ENCODE data around the gene SMAD7. TPM values are rescaled to one million over a fixed set of nuclear protein-coding genes. Genes with fewer than 3 reads are reported as not detected.
A peak's percentile ranks its signal among the peaks of the same experiment; 100 is the strongest.

SMAD7 gene
- total RNA-seq, 1 donor from 2014 or later: 61.2 TPM

GRCh38 chr18:48913775-48914174 lies 37.0 kb downstream of the SMAD7 start:
- no peak overlapping the region for H3K27ac Mint-ChIP-seq (ENCODE audit: unreplicated experiment)
- no peak for TF ChIP-seq CTCF (IDR thresholded peaks at IDR 0.05)
- no peaks in the 10 kb centered on the region for H3K9me3 Mint-ChIP-seq (ENCODE audit: low read depth)
- peak; percentile 25 for DNase-seq (ENCODE audit: low spot score)
- H3K4me1 Mint-ChIP-seq (ENCODE audit: low read depth): peaks cover 54% of the 10 kb centered on the region
- no peaks in the 10 kb centered on the region for H3K27me3 Mint-ChIP-seq (ENCODE audit: low read depth)
- H3K36me3 Mint-ChIP-seq (ENCODE audit: low read depth): peaks cover 4% of the 10 kb centered on the region
- no peak overlapping the region for H3K4me3 Mint-ChIP-seq (ENCODE audit: unreplicated experiment)

GRCh38 chr18:48913201-48913600 lies 37.6 kb downstream of the SMAD7 start:
- Mint-ChIP-seq H3K27ac (ENCODE audit: unreplicated experiment) (no peak overlapping the region), H3K4me1 (ENCODE audit: low read depth) (peaks cover 50% of the 10 kb centered on the region), H3K9me3 (ENCODE audit: low read depth) (no peaks in the 10 kb centered on the region), H3K36me3 (ENCODE audit: low read depth) (peaks cover 4% of the 10 kb centered on the region), H3K27me3 (ENCODE audit: low read depth) (no peaks in the 10 kb centered on the region), H3K4me3 (ENCODE audit: unreplicated experiment) (no peak overlapping the region)
- peak; percentile 42 for DNase-seq (ENCODE audit: low spot score)
- peak; percentile 44 for TF ChIP-seq CTCF (IDR thresholded peaks at IDR 0.05)

GRCh38 chr18:48910972-48911545 lies 39.7 kb downstream of the SMAD7 start:
- Mint-ChIP-seq H3K36me3 (ENCODE audit: low read depth) (no peaks in the 10 kb centered on the region), H3K9me3 (ENCODE audit: low read depth) (no peaks in the 10 kb centered on the region), H3K4me3 (ENCODE audit: unreplicated experiment) (no peak overlapping the region), H3K4me1 (ENCODE audit: low read depth) (peaks cover 29% of the 10 kb centered on the region), H3K27ac (ENCODE audit: unreplicated experiment) (peak overlapping the region; percentile 41), H3K27me3 (ENCODE audit: low read depth) (no peaks in the 10 kb centered on the region)
- TF ChIP-seq CTCF (IDR thresholded peaks at IDR 0.05): no peak
- peak; percentile 53 for DNase-seq (ENCODE audit: low spot score)

GRCh38 chr18:48909721-48910120 lies 41.0 kb downstream of the SMAD7 start:
- no peak overlapping the region for H3K27ac Mint-ChIP-seq (ENCODE audit: unreplicated experiment)
- H3K27me3 Mint-ChIP-seq (ENCODE audit: low read depth): no peaks in the 10 kb centered on the region
- H3K4me3 Mint-ChIP-seq (ENCODE audit: unreplicated experiment): no peak overlapping the region
- H3K4me1 Mint-ChIP-seq (ENCODE audit: low read depth): peaks cover 19% of the 10 kb centered on the region
- peaks cover 2% of the 10 kb centered on the region for H3K36me3 Mint-ChIP-seq (ENCODE audit: low read depth)
- TF ChIP-seq CTCF (IDR thresholded peaks at IDR 0.05): no peak
- DNase-seq (ENCODE audit: low spot score): no peak
- H3K9me3 Mint-ChIP-seq (ENCODE audit: low read depth): peaks cover 8% of the 10 kb centered on the region

GRCh38 chr18:48908916-48909315 lies 41.8 kb downstream of the SMAD7 start:
- H3K9me3 Mint-ChIP-seq (ENCODE audit: low read depth): peaks cover 16% of the 10 kb centered on the region
- DNase-seq (ENCODE audit: low spot score): peak; percentile 11
- no peak for TF ChIP-seq CTCF (IDR thresholded peaks at IDR 0.05)
- H3K4me3 Mint-ChIP-seq (ENCODE audit: unreplicated experiment): no peak overlapping the region
- no peaks in the 10 kb centered on the region for H3K27me3 Mint-ChIP-seq (ENCODE audit: low read depth)
- no peak overlapping the region for H3K27ac Mint-ChIP-seq (ENCODE audit: unreplicated experiment)
- H3K36me3 Mint-ChIP-seq (ENCODE audit: low read depth): peaks cover 6% of the 10 kb centered on the region
- H3K4me1 Mint-ChIP-seq (ENCODE audit: low read depth): peaks cover 22% of the 10 kb centered on the region

Data from chondrocyte (in vitro differentiated cells).